HUDEP-2 (cell line): ENCODE data around the gene PERM1.
"Not testable (repeated sequence)": the region's sequence is repeated elsewhere in the genome, so short reads cannot be mapped to it uniquely, and the experiment has no call there.

ENCODE experiments used
- DNase-seq, 76 experiments: peaks; one replicate each; lab custom pipeline; 2025; ENCODE audit not compliant: unreplicated experiment in 76 of 76; lab: John Stamatoyannopoulos, UW

Gene PERM1, protein sequence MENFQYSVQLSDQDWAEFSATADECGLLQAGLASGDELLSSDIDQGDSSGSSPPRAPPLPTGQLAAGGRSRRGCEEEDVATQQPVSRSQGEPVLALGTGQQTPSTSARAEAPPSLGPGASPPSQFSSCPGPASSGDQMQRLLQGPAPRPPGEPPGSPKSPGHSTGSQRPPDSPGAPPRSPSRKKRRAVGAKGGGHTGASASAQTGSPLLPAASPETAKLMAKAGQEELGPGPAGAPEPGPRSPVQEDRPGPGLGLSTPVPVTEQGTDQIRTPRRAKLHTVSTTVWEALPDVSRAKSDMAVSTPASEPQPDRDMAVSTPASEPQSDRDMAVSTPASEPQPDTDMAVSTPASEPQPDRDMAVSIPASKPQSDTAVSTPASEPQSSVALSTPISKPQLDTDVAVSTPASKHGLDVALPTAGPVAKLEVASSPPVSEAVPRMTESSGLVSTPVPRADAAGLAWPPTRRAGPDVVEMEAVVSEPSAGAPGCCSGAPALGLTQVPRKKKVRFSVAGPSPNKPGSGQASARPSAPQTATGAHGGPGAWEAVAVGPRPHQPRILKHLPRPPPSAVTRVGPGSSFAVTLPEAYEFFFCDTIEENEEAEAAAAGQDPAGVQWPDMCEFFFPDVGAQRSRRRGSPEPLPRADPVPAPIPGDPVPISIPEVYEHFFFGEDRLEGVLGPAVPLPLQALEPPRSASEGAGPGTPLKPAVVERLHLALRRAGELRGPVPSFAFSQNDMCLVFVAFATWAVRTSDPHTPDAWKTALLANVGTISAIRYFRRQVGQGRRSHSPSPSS

DNA sequence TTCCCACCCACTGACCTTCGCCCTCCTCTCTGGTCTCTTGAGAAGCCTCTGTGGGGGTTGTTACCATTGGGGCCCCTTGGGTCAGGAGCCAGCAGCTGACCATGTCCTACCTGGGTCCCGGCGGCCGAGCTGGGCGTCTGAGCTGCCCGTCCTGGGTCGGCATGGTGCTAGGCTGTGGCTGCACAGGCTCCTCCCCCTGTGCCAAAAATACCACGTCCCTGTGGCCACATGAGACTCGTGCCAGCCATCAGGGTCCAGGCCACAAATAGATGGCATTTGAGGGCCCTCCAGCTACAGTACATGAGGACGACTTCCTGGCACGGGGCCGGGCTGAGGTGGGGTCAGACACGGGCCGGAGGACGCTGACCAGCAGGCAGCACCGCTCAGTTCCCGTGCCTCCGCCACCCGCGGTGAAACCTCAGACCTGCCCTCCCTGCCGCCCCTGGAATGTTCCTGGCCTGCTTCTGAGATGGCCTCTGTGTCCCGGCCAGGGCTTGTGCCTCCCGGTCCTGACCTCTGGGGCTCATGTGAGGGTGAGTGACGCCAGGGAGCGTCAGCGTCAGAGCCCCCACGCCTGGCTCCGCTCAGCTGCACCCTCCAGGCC, at the start of gene PERM1:
TSS of gene PERM1 (minus strand) at position 139 of the 604 bp plus-strand sequence. CDS start 1,064 bp downstream, outside the sequence.
- no peak for DNase-seq

DNA sequence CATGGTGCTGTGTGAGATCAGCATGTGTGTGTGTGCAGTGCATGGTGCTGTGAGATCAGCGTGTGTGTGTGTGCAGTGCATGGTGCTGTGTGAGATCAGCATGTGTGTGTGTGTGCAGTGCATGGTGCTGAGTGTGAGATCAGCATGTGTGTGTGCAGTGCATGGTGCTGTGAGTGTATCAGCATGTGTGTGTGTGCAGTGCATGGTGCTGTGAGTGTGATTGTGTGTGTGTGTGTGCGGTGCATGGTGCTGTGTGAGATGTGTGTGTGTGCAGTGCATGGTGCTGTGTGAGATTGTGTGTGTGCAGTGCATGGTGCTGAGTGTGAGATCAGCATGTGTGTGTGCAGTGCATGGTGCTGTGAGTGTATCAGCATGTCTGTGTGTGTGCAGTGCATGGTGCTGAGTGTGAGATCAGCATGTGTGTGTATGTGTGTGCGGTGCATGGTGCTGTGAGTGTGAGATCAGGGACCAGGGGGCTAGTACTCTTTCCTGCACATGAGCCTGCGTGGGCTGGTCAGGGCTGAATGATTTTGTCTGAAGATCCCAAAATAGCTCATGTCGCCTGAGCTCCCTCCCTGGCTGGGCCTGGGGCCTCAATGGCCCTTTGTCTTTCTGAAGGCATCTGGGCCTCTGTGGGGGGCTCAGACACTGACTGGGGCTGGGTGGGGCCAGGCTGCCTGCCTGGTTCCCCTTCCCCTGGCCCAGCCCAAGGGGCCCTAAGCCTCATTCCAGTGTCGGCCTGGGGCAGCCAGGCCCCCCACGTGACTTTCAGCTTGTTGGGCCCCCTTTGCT, 49.2 kb upstream of the PERM1 start:
- not testable (repeated sequence) for DNase-seq

DNA sequence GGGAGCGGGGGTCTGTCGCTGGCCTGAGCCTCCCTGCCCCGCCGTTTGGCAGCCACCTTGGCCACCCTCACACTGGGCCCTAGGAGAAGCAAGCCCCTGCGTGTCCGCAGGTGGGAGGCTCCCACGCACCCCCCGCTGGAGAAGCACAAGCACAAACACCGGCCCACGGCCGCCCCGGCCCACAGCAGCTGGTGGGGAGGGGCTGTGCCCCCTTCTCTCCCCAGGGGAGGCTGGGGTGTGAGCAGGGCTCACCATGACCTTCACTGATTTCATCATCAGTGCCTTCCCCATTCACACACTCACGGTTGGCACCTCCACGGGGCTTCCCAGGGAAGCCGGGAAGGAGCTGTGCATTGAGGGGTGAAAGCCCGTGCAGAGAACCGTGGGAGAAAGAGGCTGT, 45.9 kb upstream of the PERM1 start:
- DNase-seq, result no peak

DNA sequence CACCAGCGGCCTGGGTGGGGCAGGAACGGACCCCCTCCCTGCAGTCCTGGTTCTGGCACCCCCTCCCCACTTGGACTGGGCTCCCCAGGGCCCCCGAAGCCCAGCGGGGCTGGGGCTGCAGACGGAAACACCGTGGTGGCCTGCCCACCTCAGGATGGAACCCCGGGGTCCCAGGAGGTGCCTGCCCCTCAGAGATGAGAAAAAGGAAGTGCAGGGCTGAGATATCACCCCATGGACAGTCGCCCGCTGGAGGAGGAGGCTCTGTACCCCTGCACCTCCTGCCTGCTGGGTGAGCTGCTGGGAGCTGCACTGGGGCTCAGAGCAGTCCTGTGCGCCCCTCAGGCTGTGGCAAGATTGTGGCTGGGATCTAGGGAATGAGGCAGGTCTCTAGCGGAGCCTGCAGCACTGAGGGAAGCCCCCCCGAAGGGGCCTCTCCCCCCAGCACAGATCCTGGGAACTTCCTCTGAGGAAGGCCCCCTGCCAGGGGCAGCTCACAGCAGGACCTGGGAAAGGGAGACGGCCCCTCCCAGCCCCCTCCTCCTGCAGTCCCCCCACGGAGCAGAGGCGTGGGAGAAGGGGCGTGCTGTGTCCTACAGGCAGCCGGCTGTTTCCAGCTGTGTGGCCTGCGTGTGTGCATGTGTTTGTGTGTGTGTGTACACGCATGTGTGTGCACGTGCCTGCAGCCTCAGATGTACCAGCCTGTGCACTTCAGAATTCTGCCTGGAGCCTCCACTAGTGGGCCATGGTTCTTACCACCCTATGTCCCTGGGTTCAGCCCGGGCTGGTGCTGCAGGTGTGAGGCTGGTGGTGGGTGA, 44.9 kb upstream of the PERM1 start:
- DNase-seq, result no peak

DNA sequence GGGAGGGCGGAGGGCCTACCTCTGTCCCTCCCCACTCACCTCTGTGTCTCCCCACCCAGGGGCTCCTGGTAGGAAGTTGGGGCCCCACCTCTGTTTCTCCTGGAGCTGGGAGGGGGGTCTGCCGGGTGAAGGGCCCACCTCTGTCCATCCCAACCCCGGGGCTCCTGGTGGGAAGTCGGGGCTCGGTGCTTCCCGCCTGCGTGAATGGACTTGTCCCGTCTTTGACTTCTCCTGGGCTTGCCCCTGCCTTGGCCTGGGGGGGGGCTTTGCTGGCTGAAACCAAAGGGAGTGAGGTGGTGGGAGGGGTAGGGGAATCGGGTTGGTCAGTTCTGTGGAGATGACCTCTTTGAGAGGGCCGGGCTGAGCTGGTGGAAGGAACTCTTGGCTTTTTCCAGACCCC, 43.8 kb upstream of the PERM1 start:
- no peak for DNase-seq

DNA sequence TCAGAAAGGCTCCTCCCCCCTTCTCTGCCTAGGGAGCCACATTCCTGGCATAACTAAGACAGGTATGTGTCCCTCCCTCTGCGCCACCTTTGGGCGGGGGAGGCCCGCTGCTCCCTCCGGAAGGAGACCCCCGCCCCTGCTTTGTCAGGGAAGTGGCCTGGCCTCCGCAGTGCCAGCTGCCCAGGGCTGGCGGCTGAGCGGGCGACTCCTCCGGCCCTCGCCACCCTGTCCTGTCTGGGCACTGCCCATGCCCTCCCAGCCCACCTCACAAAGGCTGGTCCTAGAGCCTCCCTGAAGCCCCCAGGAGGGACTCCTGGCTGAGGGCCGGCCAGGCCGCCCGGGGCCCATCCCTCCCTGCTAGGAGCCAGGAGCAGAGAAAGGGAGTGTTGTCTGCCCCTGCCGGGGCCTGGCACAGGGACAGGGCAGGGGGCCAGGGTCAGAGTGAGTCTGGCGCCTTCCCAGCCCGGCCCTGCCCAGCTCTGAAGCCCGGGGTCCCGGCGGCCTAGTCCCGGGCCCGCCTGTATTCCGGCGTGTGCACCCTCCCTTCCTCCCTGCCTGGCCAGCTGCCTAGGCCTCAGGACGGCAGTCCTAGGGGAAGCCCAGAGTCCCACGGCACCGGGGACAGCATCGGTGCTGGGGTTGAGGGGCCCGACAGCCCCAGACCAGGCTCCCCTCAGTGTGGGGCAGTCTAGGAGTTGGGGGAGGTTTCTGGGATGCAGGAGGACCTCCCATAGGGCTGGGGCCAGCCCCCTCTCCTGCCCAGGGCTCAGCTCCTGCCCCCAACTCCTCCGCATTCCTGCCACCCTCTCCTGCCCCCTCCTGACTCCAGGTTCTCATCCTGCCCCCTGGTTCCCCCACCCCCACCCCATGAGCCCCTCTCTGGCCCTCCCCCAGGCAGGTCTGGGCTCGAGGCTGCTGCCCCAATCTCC, 43.1 kb upstream of the PERM1 start:
- no peak for DNase-seq

DNA sequence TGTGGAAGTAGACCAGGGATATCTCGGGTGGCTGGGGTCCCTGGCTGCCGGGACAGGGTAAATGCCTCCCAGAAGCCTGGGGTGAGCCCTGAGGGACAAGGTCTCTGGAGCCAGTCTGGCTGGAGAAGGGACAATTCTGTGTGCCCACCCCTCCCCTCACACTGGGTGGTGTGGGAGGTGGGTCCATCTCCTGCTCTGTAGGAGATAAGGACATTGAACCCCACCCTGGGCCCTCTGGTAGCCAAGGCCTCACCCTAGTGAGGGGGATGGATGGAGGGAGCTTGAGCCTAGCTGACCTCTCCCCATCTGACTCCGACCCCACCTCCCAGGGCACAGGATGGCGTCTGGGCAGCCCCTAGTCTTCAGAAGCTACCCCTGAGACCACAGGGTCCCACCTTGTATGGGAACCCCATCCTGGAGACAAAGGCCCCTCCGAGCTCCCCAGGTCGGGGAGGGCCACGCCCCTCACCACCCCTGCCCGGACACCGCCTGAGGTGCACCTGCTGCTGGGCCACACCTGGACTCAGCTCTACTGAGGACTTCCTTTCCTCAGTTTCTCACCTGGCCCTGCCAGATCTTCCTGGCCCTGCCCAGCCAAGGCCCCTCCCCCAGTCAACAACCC, 42.4 kb upstream of the PERM1 start:
- peak in 63 of 76 experiments; percentile 15 to 77 (median 52) for DNase-seq

DNA sequence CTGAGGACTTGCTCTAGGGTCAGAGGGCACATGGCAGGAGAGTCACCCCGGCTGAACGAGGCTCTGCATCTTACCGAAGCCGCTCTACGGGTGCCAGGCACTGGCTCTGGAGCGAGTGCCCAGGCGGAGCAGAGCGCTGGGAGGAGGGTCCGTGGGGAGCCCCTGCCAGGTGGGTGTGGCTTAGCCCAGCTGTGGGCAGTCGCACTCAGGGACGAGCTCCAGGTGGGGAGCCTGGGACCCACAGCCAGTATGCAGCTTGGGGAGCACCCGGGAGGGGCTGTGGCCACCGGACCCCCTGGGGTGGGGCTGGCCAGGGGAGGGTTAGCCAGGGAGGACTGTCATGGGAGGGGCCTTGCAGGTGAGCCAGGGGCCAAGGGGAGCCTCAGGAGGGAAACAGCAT, 41.8 kb upstream of the PERM1 start:
- DNase-seq, result peak in 1 of 76 experiments; percentile 18

DNA sequence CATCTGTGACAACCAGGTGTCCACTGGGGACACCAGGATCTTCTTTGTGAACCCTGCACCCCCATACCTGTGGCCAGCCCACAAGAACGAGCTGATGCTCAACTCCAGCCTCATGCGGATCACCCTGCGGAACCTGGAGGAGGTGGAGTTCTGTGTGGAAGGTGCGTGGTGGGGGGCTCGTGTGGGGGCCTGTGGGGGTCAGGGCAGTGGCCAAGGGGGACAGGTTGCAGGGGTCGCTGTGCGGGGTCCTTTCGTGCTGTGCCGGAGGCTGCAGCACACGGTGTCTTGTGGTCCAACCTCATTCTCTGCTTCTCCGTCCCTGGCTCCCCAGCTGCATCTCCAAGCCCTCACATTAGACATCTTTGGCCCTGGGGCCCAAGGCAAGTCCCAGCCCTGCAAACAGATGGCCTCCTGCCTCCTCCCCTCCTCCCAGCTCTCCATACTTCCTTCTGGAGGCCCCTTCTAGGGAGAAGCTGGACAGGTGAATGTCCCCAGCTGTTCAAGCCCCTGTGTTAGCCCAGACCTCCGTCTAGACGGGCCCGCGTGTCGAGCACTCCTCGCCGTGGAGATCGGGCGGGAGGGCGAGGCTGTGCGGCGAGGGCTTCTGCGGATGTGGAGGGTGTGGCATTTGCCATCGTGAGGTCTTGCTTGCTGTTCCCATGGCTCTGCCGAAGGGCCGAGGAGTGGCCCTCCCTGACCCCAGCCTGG, 40.6 kb upstream of the PERM1 start:
- DNase-seq, result peak in 4 of 76 experiments; percentile 5 to 23 (median 13)

DNA sequence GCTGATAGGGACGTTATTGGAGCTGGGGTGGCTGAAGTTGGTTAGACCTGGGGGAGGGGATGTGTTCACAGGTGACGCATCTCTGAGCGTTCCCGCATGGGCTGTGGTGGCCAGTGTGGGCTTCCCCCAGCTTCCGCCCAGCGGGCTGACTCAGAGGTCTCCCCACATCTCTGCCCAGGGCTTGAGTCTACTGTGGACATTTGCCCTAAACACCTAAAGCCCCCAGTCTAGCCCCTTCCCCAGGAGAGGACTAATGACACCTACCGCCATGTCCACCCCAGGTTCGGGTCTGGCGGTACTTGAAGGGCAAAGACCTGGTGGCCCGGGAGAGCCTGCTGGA, 40.0 kb upstream of the PERM1 start:
- no peak for DNase-seq

DNA sequence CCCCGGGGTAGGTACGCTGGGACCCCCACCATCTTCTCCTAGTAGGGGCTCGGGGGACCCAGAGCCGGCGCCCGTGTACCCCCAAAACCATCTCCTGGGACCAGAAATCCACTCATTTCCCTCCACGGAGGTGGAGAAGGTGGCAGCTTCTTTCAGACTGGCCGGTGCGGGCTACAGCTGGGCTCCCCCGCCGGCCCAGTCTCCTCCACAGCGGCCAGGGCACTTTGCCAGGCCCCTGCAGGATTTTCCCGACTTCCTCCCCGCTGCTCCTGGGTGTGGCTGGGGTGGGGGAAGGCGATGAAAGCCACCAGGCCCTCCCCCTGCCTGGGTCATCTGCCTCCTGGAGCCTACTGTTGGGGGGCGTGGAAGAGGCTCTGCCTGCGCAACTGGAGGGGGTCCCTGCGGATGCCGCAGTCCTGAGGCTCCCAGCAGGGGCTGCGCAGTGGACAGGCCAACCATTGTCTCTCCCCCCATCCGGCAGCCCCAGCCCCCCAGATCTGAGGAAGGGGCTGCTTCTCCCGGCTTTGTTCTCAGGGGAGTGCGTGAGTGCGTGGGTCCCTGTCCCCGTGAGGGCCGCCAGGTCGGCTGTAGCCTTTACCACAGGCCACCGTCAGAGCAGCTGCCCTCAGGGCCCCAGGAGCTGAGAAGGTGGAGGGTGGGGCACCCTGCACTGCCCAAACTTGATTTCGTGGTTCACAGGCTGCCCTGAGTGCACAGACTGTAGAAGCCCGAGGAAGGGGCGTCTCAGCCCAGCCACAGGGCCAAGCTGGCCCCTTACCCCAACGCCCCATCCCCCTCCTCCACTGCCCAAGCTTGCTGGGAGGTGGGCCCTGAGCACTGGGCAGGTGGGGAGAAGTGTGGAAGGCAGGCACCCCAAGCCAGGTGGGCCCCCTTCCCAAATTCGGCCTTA, 39.4 kb upstream of the PERM1 start:
- DNase-seq, result peak in 47 of 76 experiments; percentile 12 to 59 (median 39)

DNA sequence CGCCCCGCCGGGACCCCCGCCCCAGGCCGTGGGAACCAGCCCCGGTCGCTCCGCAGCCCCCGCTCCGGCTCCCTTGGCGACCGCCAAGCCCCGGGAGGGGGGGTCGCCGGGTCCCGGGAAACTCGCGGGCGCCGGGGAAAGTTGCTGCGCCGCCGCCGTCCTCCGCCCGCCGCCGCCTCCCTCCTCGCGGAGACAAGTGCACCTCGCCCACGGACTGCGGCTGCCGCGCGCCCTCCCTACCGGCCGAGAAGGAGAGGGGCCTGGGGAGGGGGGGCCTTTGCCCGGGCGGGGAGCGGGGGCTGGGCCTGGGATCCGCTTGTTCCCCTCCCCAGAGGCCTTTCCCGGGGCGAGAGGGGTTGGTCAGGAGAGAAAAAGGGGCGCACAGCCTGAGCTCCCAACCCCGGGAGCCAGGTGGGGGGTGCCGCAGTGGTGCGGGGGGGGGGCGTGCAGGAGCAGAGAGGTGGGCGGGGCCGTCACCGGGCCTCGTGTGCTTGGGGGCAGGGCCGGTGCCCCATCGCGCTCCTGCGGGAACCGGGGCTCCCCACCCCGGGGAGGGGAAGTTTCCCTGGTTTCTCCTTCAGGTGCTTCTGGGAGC, 38.6 kb upstream of the PERM1 start:
- peak in 7 of 76 experiments; percentile 22 to 49 (median 36) for DNase-seq

DNA sequence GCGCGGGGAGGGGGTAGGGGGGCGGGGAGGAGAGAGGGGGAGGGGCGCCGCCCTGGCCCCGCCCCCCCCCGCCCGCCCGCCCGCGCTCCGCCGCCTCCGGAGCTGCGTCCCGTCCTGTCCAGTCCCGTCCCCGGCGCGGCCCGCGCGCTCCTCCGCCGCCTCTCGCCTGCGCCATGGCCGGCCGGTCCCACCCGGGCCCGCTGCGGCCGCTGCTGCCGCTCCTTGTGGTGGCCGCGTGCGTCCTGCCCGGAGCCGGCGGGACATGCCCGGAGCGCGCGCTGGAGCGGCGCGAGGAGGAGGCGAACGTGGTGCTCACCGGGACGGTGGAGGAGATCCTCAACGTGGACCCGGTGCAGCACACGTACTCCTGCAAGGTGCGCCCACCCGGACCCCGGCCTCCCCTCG, 38.1 kb upstream of the PERM1 start, which contains the start of gene AGRN:
TSS of gene AGRN (plus strand) at position 121 of the 405 bp plus-strand sequence. CDS start at position 174, 53 bp downstream.
- peak in 14 of 76 experiments; percentile 13 to 60 (median 46) for DNase-seq

DNA sequence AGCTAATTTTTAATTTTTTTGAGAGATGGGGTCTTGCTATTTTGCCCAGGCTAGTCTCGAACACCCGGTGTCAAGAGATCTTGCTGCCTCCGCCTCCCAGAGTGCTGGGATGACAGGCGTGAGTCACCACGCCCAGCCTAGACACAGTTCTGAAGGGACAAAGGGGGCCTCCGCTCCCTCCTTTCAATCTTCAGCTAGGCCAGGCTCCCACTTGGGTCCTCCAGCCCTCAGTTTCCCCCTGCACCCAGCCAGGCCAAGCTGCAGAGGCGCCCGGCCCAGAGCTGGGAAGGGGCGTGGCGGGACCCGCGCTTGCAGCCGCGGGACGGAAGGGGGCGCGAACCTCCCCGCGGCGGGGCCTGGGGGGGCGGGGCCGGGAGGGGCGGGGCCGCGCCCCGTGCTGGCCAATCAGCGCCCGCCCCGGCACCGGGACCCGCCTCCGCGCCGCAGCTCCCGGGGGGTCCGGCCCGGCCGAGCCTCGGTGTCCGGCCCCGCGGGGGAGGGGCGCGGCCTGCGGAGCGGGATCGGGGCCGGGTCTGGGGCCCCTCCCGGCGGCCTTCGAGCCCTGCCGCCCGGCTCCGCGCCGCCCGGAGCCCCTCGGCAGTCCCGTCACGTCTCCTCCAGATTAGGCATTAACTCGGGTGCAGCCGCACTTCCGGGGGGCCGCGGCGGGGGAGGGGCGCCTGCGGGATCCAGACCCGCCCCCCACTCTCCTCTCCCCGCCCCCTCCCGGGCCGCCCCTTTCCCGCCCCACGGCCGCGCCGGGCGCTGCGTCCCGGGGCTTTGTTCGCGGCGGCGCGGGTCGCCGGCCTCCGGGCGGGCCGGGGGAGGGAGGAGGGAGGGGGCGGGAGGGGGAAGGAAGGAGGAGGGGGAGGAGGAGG, 37.5 kb upstream of the PERM1 start:
- DNase-seq, result peak in 66 of 76 experiments; percentile 18 to 89 (median 70)

DNA sequence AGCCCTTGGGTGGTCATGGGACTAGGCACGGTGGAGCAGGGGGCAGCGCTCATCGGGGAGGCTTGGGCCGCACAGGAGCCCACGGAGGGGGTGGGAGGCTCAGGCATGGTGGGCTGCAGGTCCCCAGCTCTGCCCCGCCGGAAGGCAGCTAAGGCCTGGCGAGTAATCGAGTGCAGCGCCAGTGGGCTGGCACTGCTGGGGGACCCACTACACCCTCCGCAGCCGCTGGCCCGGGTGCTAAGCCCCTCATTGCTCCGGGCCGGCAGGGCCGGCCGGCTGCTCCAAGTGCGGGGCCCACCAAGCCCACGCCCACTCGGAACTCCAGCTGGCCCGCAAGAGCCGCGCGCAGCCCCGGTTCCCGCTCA, 36.4 kb upstream of the PERM1 start:
- DNase-seq, result not testable (repeated sequence)
